ENCODE measurements around the gene FTO.

FTO gene

GRCh38 chr16:53904533-53904932 lies 200.6 kb downstream of the FTO start:
- H3K27ac ChIP-seq: 0 out of 2 replicates have a peak overlapping the region, but pooled peaks have one; percentile 17
- TF ChIP-seq CTCF (IDR thresholded peaks at IDR 0.05): no peak
- no peak for TF ChIP-seq ZFX (IDR thresholded peaks at IDR 0.05; ENCODE audit: borderline replicate concordance)

GRCh38 chr16:53905028-53905427 lies 201.1 kb downstream of the FTO start:
- no peak for TF ChIP-seq ZFX (IDR thresholded peaks at IDR 0.05; ENCODE audit: borderline replicate concordance)
- TF ChIP-seq CTCF (IDR thresholded peaks at IDR 0.05): no peak
- 0 out of 2 replicates have a peak overlapping the region, but pooled peaks have one; percentile 17 for H3K27ac ChIP-seq

GRCh38 chr16:53908731-53909130 lies 204.8 kb downstream of the FTO start:
- no peak for TF ChIP-seq CTCF (IDR thresholded peaks at IDR 0.05)
- no peak for TF ChIP-seq ZFX (IDR thresholded peaks at IDR 0.05; ENCODE audit: borderline replicate concordance)

GRCh38 chr16:53910990-53911389 lies 207.0 kb downstream of the FTO start:
- H3K27ac ChIP-seq: no peak overlapping the region
- TF ChIP-seq ZFX (IDR thresholded peaks at IDR 0.05; ENCODE audit: borderline replicate concordance) (no peak), CTCF (IDR thresholded peaks at IDR 0.05) (no peak)

More at GRCh38 chr16:53908731-53909130, 204.8 kb downstream of the FTO start:
- no peak overlapping the region for H3K27ac ChIP-seq

- no peak for TF ChIP-seq ZFX (IDR thresholded peaks at IDR 0.05; ENCODE audit: borderline replicate concordance)
- no peak for TF ChIP-seq CTCF (IDR thresholded peaks at IDR 0.05)
- no peak overlapping the region for H3K27ac ChIP-seq
Measured at GRCh38 chr16:53911513-53911912, 207.6 kb downstream of the FTO start.

- TF ChIP-seq CTCF (IDR thresholded peaks at IDR 0.05): no peak
- TF ChIP-seq ZFX (IDR thresholded peaks at IDR 0.05; ENCODE audit: borderline replicate concordance): no peak
- no peak overlapping the region for H3K27ac ChIP-seq
Measured at GRCh38 chr16:53912155-53912554, 208.2 kb downstream of the FTO start.

GRCh38 chr16:53913099-53913870 lies 209.3 kb downstream of the FTO start:
- H3K27ac ChIP-seq: no peak overlapping the region
- TF ChIP-seq ZFX (IDR thresholded peaks at IDR 0.05; ENCODE audit: borderline replicate concordance): no peak
- no peak for TF ChIP-seq CTCF (IDR thresholded peaks at IDR 0.05)
